Measurements from ENCODE around the gene ITGB2. TPM values are rescaled to one million over a fixed set of nuclear protein-coding genes. Genes with fewer than 3 reads are reported as not detected.

Gene ITGB2
- total RNA-seq, 1 experiment from 2014 or later, result 6.0 TPM

DNA sequence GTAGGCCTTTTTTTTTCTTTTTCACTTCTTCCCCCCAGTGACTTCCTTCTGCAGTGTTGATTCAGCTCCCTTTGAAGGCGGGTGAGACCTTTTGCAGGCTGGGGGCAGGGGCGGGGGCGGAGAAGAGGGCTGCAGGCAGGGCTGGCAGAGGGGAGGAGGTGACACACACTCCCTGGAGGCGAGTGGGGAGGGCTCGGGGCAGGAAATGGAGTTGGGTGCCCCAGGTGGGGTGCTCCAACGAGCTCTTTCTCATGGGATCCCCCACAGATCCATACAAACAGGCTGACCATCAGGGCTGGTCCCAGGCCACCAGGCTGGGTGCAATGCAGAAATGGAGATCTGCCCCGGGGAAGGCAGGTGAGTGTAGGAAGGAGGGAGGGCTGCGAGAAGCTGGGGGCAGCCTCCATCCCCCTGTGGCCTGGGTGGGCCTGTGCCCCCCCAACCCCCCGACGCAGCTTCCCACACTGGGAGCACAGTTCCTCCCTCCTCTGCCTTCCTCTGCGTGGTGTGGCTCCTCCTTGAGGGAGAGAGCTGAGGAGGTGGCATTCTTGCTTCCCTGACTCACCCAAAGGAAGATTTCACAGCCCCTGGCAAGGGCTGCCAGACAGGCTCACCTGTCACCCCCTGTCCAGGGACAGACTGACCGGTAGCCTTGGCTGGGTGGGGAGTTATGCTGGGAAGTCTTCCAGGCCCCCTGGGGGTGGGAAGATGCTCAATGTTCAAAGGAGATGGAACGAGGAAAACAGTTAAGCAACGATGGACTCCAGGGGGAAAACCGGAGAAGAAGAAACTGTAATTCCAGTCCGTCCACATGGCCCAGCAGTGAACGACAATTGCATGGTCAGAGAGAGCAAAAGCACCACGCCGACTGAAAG, 7.1 kb upstream of the ITGB2 start:
- H3K27me3 ChIP-seq (ENCODE audit: insufficient read depth, low read depth), result no peaks in the 10 kb centered on the region
- no peaks in the 10 kb centered on the region for H3K36me3 ChIP-seq (ENCODE audit: low read depth)
- no peaks in the 10 kb centered on the region for H3K79me2 ChIP-seq (ENCODE audit: low read depth)
- H3F3A ChIP-seq (ENCODE audit: insufficient read depth, low read depth), result peaks cover 13% of the 10 kb centered on the region; the same call in 1 of the 2 replicates
- H3K4me3 ChIP-seq, result peak overlapping the region; percentile 39; the same call in 1 of the 2 replicates
- ChIA-PET CTCF (interaction anchor here (0.6 to 1.5 kb wide), 6 partner anchors 14 to 1601 kb away, joined by 3 to 14 read pairs (median 3); partner anchors contain the start of gene UBE2G2), POLR2A (ENCODE audit: unreplicated experiment) (interaction anchor here (0.5 to 1.2 kb wide), 12 partner anchors 11 to 589 kb away, joined by 4 to 23 read pairs (median 6); partner anchors contain the start of gene PTTG1IP)
- intact Hi-C loops (cut with micrococcal nuclease; ENCODE audit: unreplicated experiment), result loop anchor here (1.0 to 5.0 kb wide), 5 partner anchors 13 to 126 kb away; partner anchors contain the start of gene UBE2G2
- no peaks in the 10 kb centered on the region for H3K9me2 ChIP-seq (ENCODE audit: insufficient read depth)
- peak overlapping the region; percentile 97 for H3K27ac ChIP-seq
- DNase-seq, result peak; percentile 92 to 95
- TSS peak; percentile 71 for BruUV-seq (replicated peaks)
- H4K20me1 ChIP-seq (ENCODE audit: insufficient read depth), result no peaks in the 10 kb centered on the region
- peaks cover 62% of the 10 kb centered on the region for H3K4me1 ChIP-seq (replicated peaks; ENCODE audit: insufficient read depth)
- TF ChIP-seq CTCF (conservative IDR thresholded peaks at IDR 0.05) (peak; percentile 45; the same call in 1 of the 2 replicates), EZH2 (IDR thresholded peaks at IDR 0.05; ENCODE audit: low read depth) (no peak)
- H3K9me3 ChIP-seq (ENCODE audit: insufficient read depth, low read depth), result no peaks in the 10 kb centered on the region
- no peak overlapping the region for H2AFZ ChIP-seq
- H3K4me2 ChIP-seq, result peak overlapping the region; percentile 75

GRCh38 chr21:44927259-44927586, 6.5 kb upstream of the ITGB2 start:
- Histone ChIP-seq H3K9me3 (ENCODE audit: insufficient read depth, low read depth) (no peaks in the 10 kb centered on the region), H2AFZ (no peak overlapping the region), H3K27ac (peak overlapping the region; percentile 97), H3K27me3 (ENCODE audit: insufficient read depth, low read depth) (no peaks in the 10 kb centered on the region), H3K36me3 (ENCODE audit: low read depth) (no peaks in the 10 kb centered on the region), H3K9me2 (ENCODE audit: insufficient read depth) (no peaks in the 10 kb centered on the region), H3K4me1 (replicated peaks; ENCODE audit: insufficient read depth) (peaks cover 62% of the 10 kb centered on the region), H3F3A (ENCODE audit: insufficient read depth, low read depth) (peaks cover 13% of the 10 kb centered on the region; the same call in 1 of the 2 replicates), H4K20me1 (ENCODE audit: insufficient read depth) (no peaks in the 10 kb centered on the region), H3K4me3 (peak overlapping the region; percentile 36; the same call in 1 of the 2 replicates), H3K79me2 (ENCODE audit: low read depth) (no peaks in the 10 kb centered on the region), H3K4me2 (peak overlapping the region; percentile 75)
- DNase-seq, result no peak
- intact Hi-C loops (cut with micrococcal nuclease; ENCODE audit: unreplicated experiment), result loop anchor here (5.0 kb wide), 1 partner anchor 125 kb away; the partner anchor contains the start of gene UBE2G2
- no TSS peak for BruUV-seq (replicated peaks)
- CTCF ChIA-PET, result interaction anchor here (0.6 to 1.0 kb wide), 4 partner anchors 35 to 1600 kb away, joined by 3 to 14 read pairs (median 3); partner anchors contain the start of gene UBE2G2
- POLR2A ChIA-PET (ENCODE audit: unreplicated experiment), result interaction anchor here (0.6 to 1.2 kb wide), 10 partner anchors 10 to 589 kb away, joined by 4 to 23 read pairs (median 6); partner anchors contain the start of gene PTTG1IP
- TF ChIP-seq EZH2 (IDR thresholded peaks at IDR 0.05; ENCODE audit: low read depth) (no peak), CTCF (conservative IDR thresholded peaks at IDR 0.05) (no peak)

- Histone ChIP-seq H3K4me2 (peak overlapping the region; percentile 75), H3K4me1 (replicated peaks; ENCODE audit: insufficient read depth) (peaks cover 59% of the 10 kb centered on the region), H3K27me3 (ENCODE audit: insufficient read depth, low read depth) (no peaks in the 10 kb centered on the region), H2AFZ (no peak overlapping the region), H3F3A (ENCODE audit: insufficient read depth, low read depth) (peaks cover 13% of the 10 kb centered on the region; the same call in 1 of the 2 replicates), H3K36me3 (ENCODE audit: low read depth) (no peaks in the 10 kb centered on the region), H3K4me3 (peak overlapping the region; percentile 36; the same call in 1 of the 2 replicates), H3K9me3 (ENCODE audit: insufficient read depth, low read depth) (no peaks in the 10 kb centered on the region), H3K27ac (peak overlapping the region; percentile 97), H3K9me2 (ENCODE audit: insufficient read depth) (no peaks in the 10 kb centered on the region), H3K79me2 (ENCODE audit: low read depth) (no peaks in the 10 kb centered on the region), H4K20me1 (ENCODE audit: insufficient read depth) (no peaks in the 10 kb centered on the region)
- ChIA-PET POLR2A (ENCODE audit: unreplicated experiment) (no interaction called here), CTCF (no interaction called here)
- TF ChIP-seq CTCF (conservative IDR thresholded peaks at IDR 0.05) (no peak), EZH2 (IDR thresholded peaks at IDR 0.05; ENCODE audit: low read depth) (no peak)
- BruUV-seq (replicated peaks), result no TSS peak
- intact Hi-C loops (cut with micrococcal nuclease; ENCODE audit: unreplicated experiment), result loop anchor here (5.0 kb wide), 1 partner anchor 124 kb away; the partner anchor contains the start of gene UBE2G2
- no peak for DNase-seq
Measured at GRCh38 chr21:44926331-44927101, 5.8 kb upstream of the ITGB2 start.
